Measurements from ENCODE around the gene HMCN2.

HMCN2 gene

GRCh38 chr9:130239741-130240241 lies 25.8 kb upstream of the HMCN2 start:
- no peak overlapping the region for H3K4me3 ChIP-seq (ENCODE audit: control insufficient read depth, low read depth, low read length)
- DNase-seq (ENCODE audit: low read depth), result peak; percentile 21
- no peak for TF ChIP-seq CTCF (conservative IDR thresholded peaks at IDR 0.05; ENCODE audit: control insufficient read depth, insufficient read depth, low read depth, low read length)

- H3K4me3 ChIP-seq (ENCODE audit: control insufficient read depth, low read depth, low read length), result no peak overlapping the region
- no peak for TF ChIP-seq CTCF (conservative IDR thresholded peaks at IDR 0.05; ENCODE audit: control insufficient read depth, insufficient read depth, low read depth, low read length)
- peak; percentile 69 for DNase-seq (ENCODE audit: low read depth)
Observed at GRCh38 chr9:130240410-130241197, 25.0 kb upstream of the HMCN2 start.

- no peak for TF ChIP-seq CTCF (conservative IDR thresholded peaks at IDR 0.05; ENCODE audit: control insufficient read depth, insufficient read depth, low read depth, low read length)
- no peak overlapping the region for H3K4me3 ChIP-seq (ENCODE audit: control insufficient read depth, low read depth, low read length)
- no peak for DNase-seq (ENCODE audit: low read depth)
Observed at GRCh38 chr9:130241198-130241535, 24.4 kb upstream of the HMCN2 start.

- no peak for TF ChIP-seq CTCF (conservative IDR thresholded peaks at IDR 0.05; ENCODE audit: control insufficient read depth, insufficient read depth, low read depth, low read length)
- no peak overlapping the region for H3K4me3 ChIP-seq (ENCODE audit: control insufficient read depth, low read depth, low read length)
Observed at GRCh38 chr9:130242270-130243014, 23.1 kb upstream of the HMCN2 start.

GRCh38 chr9:130243015-130243881 lies 22.3 kb upstream of the HMCN2 start:
- H3K4me3 ChIP-seq (ENCODE audit: control insufficient read depth, low read depth, low read length), result no peak overlapping the region
- DNase-seq (ENCODE audit: low read depth), result peak; percentile 41
- peak; percentile 82 for TF ChIP-seq CTCF (conservative IDR thresholded peaks at IDR 0.05; ENCODE audit: control insufficient read depth, insufficient read depth, low read depth, low read length)

More at GRCh38 chr9:130242270-130243014, 23.1 kb upstream of the HMCN2 start:
- DNase-seq (ENCODE audit: low read depth), result no peak

- H3K4me3 ChIP-seq (ENCODE audit: control insufficient read depth, low read depth, low read length), result no peak overlapping the region
- DNase-seq (ENCODE audit: low read depth), result no peak
- no peak for TF ChIP-seq CTCF (conservative IDR thresholded peaks at IDR 0.05; ENCODE audit: control insufficient read depth, insufficient read depth, low read depth, low read length)
Observed at GRCh38 chr9:130243882-130244170, 21.7 kb upstream of the HMCN2 start.

Data from fibroblast of mammary gland (primary cell).